CD4-positive, alpha-beta memory T cell (primary cell): Measurements from ENCODE around the gene PTGFRN. TPM values are rescaled to one million over a fixed set of nuclear protein-coding genes. Genes with fewer than 3 reads are reported as not detected.
A peak's percentile ranks its signal among the peaks of the same experiment; 100 is the strongest.

Experiments used
- CTCF ChIA-PET: fragments of 350-600 bp; sonication (Branson Sonifier 250); formaldehyde crosslinking; loops from one replicate; lab custom pipeline; 2021; ENCODE audit warnings: inconsistent platforms; ENCODE audit not compliant: partially characterized antibody; lab: Charles Lee
- POLR2A ChIA-PET: fragments of 350-600 bp; sonication (Branson Sonifier 250); formaldehyde crosslinking; loops from one replicate; lab custom pipeline; 2021; ENCODE audit not compliant: partially characterized antibody; lab: Charles Lee
- DNase-seq, 5 donors: peaks; one replicate each; pipeline versions ENCODE4 v3.0.0 to v3.0.0-alpha.2; 2020 to 2022; ENCODE audit warnings: mixed read lengths in 1 of 5
- H3K27ac ChIP-seq: one replicate; pipeline ENCODE4 v1.7.0; 2013; ENCODE audit warnings: low read depth, low read length
- H3K27me3 ChIP-seq: 2 replicates; pipeline ENCODE4 v1.7.0; 2013; ENCODE audit warnings: mild to moderate bottlenecking, low read length, moderate library complexity; ENCODE audit not compliant: insufficient read depth
- H3K36me3 ChIP-seq: 2 replicates; pipeline ENCODE4 v1.7.0; 2013; ENCODE audit warnings: mild to moderate bottlenecking, low read length, moderate library complexity; ENCODE audit not compliant: insufficient read depth
- H3K4me1 ChIP-seq: 2 replicates; pipeline ENCODE4 v1.7.0; 2013; ENCODE audit warnings: mild to moderate bottlenecking, low read length, moderate library complexity; ENCODE audit not compliant: insufficient read depth
- H3K4me3 ChIP-seq, 2 donors: one replicate each; pipeline ENCODE4 v1.7.0; 2013; ENCODE audit warnings: low read length in 2 of 2, mild to moderate bottlenecking in 1 of 2
- H3K9me3 ChIP-seq, 2 donors: one replicate each; pipeline ENCODE4 v1.7.0; 2013; ENCODE audit warnings: low read length in 2 of 2, control low read depth in 1 of 2; ENCODE audit not compliant: control insufficient read depth in 1 of 2
- H3K27ac Mint-ChIP-seq, 7 donors: one replicate each; pipeline ENCODE4 v1.8.0; 2020 to 2021; ENCODE audit warnings: mixed read lengths in 7 of 7, mild to moderate bottlenecking in 6 of 7, inconsistent platforms in 3 of 7, moderate library complexity in 3 of 7
- H3K27me3 Mint-ChIP-seq, 2 donors: one replicate each; pipeline ENCODE4 v1.8.0; 2020 to 2021; ENCODE audit warnings: mixed read lengths in 2 of 2
- H3K36me3 Mint-ChIP-seq, 2 donors: one replicate each; pipeline ENCODE4 v1.8.0; 2020 to 2021; ENCODE audit warnings: mixed read lengths in 2 of 2, inconsistent platforms in 1 of 2, mild to moderate bottlenecking in 1 of 2
- H3K4me1 Mint-ChIP-seq, 4 donors: one replicate each; pipeline ENCODE4 v1.8.0; 2020 to 2021; ENCODE audit warnings: mixed read lengths in 4 of 4, mild to moderate bottlenecking in 1 of 4
- H3K4me3 Mint-ChIP-seq, 8 donors: one replicate each; pipeline ENCODE4 v1.8.0; 2020 to 2021; ENCODE audit warnings: mixed read lengths in 8 of 8, mild to moderate bottlenecking in 7 of 8, moderate library complexity in 6 of 8, inconsistent platforms in 3 of 8
- H3K9me3 Mint-ChIP-seq, 8 donors: one replicate each; pipeline ENCODE4 v1.8.0; 2020 to 2021; ENCODE audit warnings: mixed read lengths in 8 of 8, mild to moderate bottlenecking in 5 of 8, inconsistent platforms in 3 of 8, moderate library complexity in 1 of 8
- intact Hi-C: fragments of 100-400 bp; cut with micrococcal nuclease; formaldehyde crosslinking; loops from one replicate; pipeline ENCODE4 v1.15.1; 2023
- polyA plus RNA-seq, 2 donors: library from polyadenylated mRNA; unstranded; fragments of 300-500 nt; fragmentation: Illumina TruSeq; gene quantifications; one replicate each; pipeline ENCODE4 v1.2.3, GENCODE V29; 2021
- total RNA-seq, 2 experiments: library from RNA; stranded (reverse); gene quantifications; one replicate each; pipeline ENCODE4 v1.2.3, GENCODE V29; 2021

PTGFRN gene
- total and polyA plus RNA-seq, 4 experiments from 2014 or later, result 0.39 to 0.55 (median 0.44) TPM; not detected in 1

- no peaks in the 10 kb centered on the region for H3K36me3 Mint-ChIP-seq
- Histone ChIP-seq H3K36me3 (no peaks in the 10 kb centered on the region), H3K4me3 (no peak overlapping the region), H3K27me3 (no peaks in the 10 kb centered on the region), H3K4me1 (peaks cover 7% of the 10 kb centered on the region), H3K27ac (no peak overlapping the region), H3K9me3 (no peaks in the 10 kb centered on the region)
- POLR2A ChIA-PET, result no interaction called here
- H3K9me3 Mint-ChIP-seq, result no peaks in the 10 kb centered on the region
- CTCF ChIA-PET, result interaction anchor here (2.3 kb wide), 1 partner anchor 12 kb away, joined by 11 read pairs; no protein-coding TSS in a partner anchor
- no peak for DNase-seq
- peaks cover 7 to 16% (median 12%) of the 10 kb centered on the region in 4 donors for H3K4me1 Mint-ChIP-seq
- intact Hi-C loops, result no loop called here
- H3K4me3 Mint-ChIP-seq, result no peak overlapping the region
- no peaks in the 10 kb centered on the region for H3K27me3 Mint-ChIP-seq
- H3K27ac Mint-ChIP-seq, result no peak overlapping the region
These were observed 37.6 kb downstream of the PTGFRN start for GRCh38 chr1:116947092-116947860.

DNA sequence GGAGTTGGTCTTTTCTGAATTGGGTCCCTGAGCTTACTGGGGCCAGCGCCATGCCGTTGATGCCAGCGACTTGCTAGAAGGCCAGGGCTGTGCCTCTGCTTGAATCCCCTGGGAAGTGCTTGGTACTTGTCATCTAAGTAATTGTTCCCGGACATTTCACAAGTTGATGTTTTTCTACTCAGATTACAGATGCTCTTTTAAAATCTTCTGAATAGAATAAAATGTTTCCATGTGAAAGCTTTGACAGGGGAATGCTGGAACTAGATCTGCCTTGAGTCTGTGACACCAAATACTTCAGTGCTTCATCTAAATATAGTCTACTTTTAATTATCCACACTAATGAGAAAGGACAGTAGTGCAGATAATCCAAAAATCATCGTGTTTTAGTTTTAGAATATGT lies 38.3 kb downstream of the PTGFRN start:
- ChIA-PET CTCF (no interaction called here), POLR2A (no interaction called here)
- intact Hi-C loops, result no loop called here

DNA sequence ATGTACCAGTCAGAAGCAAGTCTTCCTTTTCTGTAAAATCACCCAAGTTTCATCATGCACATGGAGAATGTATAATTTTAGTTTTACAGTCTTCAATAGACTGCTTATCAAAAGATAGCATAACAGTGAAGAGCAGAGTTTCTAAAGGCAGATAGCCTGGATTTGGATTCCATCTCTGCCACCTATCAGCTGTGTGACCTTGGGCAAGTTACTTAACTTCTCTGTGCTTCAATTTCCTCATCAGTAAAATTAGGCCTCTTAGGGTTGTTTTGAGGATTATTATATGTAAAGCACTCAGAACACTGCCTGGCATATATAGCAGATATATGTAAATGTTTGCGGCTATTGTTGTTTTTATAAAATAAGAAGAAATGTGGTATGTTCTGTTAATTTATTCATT lies 38.9 kb downstream of the PTGFRN start:
- ChIA-PET CTCF (no interaction called here), POLR2A (no interaction called here)
- no peaks in the 10 kb centered on the region for H3K36me3 Mint-ChIP-seq
- H3K27ac Mint-ChIP-seq, result no peak overlapping the region
- H3K4me3 ChIP-seq, result no peak overlapping the region
- DNase-seq, result no peak
- H3K4me1 Mint-ChIP-seq, result peaks cover 0 to 8% (median 2%) of the 10 kb centered on the region in 4 donors
- no peaks in the 10 kb centered on the region for H3K27me3 Mint-ChIP-seq
- H3K27me3 ChIP-seq, result no peaks in the 10 kb centered on the region
- H3K9me3 ChIP-seq, result no peaks in the 10 kb centered on the region
- no peaks in the 10 kb centered on the region for H3K4me1 ChIP-seq
- no peak overlapping the region for H3K4me3 Mint-ChIP-seq
- H3K36me3 ChIP-seq, result no peaks in the 10 kb centered on the region
- H3K27ac ChIP-seq, result no peak overlapping the region
- no peaks in the 10 kb centered on the region for H3K9me3 Mint-ChIP-seq
- intact Hi-C loops, result no loop called here

More for the DNA sequence above, 38.3 kb downstream of the PTGFRN start:
- Mint-ChIP-seq H3K9me3 (no peaks in the 10 kb centered on the region), H3K36me3 (no peaks in the 10 kb centered on the region), H3K4me3 (no peak overlapping the region), H3K4me1 (peaks cover 0 to 8% (median 5%) of the 10 kb centered on the region in 4 donors), H3K27ac (no peak overlapping the region), H3K27me3 (no peaks in the 10 kb centered on the region)
- Histone ChIP-seq H3K27me3 (no peaks in the 10 kb centered on the region), H3K36me3 (no peaks in the 10 kb centered on the region), H3K9me3 (no peaks in the 10 kb centered on the region), H3K27ac (no peak overlapping the region), H3K4me1 (no peaks in the 10 kb centered on the region), H3K4me3 (no peak overlapping the region)
- no peak for DNase-seq

DNA sequence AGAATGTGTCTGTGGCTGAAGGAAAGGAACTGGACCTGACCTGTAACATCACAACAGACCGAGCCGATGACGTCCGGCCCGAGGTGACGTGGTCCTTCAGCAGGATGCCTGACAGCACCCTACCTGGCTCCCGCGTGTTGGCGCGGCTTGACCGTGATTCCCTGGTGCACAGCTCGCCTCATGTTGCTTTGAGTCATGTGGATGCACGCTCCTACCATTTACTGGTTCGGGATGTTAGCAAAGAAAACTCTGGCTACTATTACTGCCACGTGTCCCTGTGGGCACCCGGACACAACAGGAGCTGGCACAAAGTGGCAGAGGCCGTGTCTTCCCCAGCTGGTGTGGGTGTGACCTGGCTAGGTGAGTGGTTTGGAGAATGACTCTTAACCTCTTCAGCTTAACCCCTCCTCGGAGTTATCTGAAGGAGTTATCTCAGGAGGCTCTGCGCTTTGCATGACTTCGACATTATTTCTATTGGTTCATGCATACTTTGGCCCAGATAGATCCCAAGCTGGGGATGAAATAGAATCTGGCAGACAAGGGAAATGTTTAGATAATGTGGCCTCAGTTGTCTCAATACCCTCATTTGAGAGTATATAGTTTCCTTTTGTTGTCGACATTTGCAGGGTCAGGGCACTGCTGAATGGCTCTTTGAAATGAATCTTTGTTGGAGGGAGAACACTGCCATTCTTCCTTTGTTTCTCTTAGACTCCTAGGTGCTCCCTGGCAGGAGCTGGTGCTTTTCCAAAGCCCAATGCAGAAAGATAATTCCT lies 39.7 kb downstream of the PTGFRN start:
- no peaks in the 10 kb centered on the region for H3K9me3 ChIP-seq
- peak overlapping the region in 1 of 7 donors; percentile 23 for H3K27ac Mint-ChIP-seq
- POLR2A ChIA-PET, result interaction anchor here (1.1 kb wide), 1 partner anchor 34 kb away, joined by 3 read pairs; no protein-coding TSS in a partner anchor
- H3K27me3 ChIP-seq, result no peaks in the 10 kb centered on the region
- no peak overlapping the region for H3K4me3 Mint-ChIP-seq
- H3K9me3 Mint-ChIP-seq, result no peaks in the 10 kb centered on the region
- H3K36me3 ChIP-seq, result no peaks in the 10 kb centered on the region
- intact Hi-C loops, result no loop called here
- peaks cover 0 to 8% (median 2%) of the 10 kb centered on the region in 4 donors for H3K4me1 Mint-ChIP-seq
- H3K36me3 Mint-ChIP-seq, result no peaks in the 10 kb centered on the region
- DNase-seq, result no peak
- no peak overlapping the region for H3K4me3 ChIP-seq
- no peaks in the 10 kb centered on the region for H3K4me1 ChIP-seq
- H3K27me3 Mint-ChIP-seq, result no peaks in the 10 kb centered on the region
- H3K27ac ChIP-seq, result no peak overlapping the region
- CTCF ChIA-PET, result interaction anchor here (1.0 to 1.8 kb wide), 2 partner anchors 71 to 375 kb away, joined by 3 read pairs; no protein-coding TSS in a partner anchor

- ChIA-PET CTCF (interaction anchor here (0.9 to 1.8 kb wide), 3 partner anchors 16 to 376 kb away, joined by 3 to 4 read pairs (median 3); no protein-coding TSS in a partner anchor), POLR2A (no interaction called here)
- intact Hi-C loops, result no loop called here
- DNase-seq, result no peak
- H3K27me3 ChIP-seq, result no peaks in the 10 kb centered on the region
- no peaks in the 10 kb centered on the region for H3K9me3 Mint-ChIP-seq
- no peak overlapping the region for H3K4me3 Mint-ChIP-seq
- H3K4me3 ChIP-seq, result no peak overlapping the region
- H3K36me3 Mint-ChIP-seq, result no peaks in the 10 kb centered on the region
- H3K27me3 Mint-ChIP-seq, result no peaks in the 10 kb centered on the region
- H3K27ac ChIP-seq, result no peak overlapping the region
- H3K36me3 ChIP-seq, result no peaks in the 10 kb centered on the region
- no peaks in the 10 kb centered on the region for H3K9me3 ChIP-seq
- no peaks in the 10 kb centered on the region for H3K4me1 ChIP-seq
- H3K27ac Mint-ChIP-seq, result no peak overlapping the region
- H3K4me1 Mint-ChIP-seq, result peaks cover 0 to 3% (median under 1%) of the 10 kb centered on the region in 4 donors
These were observed 40.9 kb downstream of the PTGFRN start for GRCh38 chr1:116950517-116951199.

GRCh38 chr1:116951200-116951935 lies 41.7 kb downstream of the PTGFRN start:
- Mint-ChIP-seq H3K36me3 (no peaks in the 10 kb centered on the region), H3K9me3 (no peaks in the 10 kb centered on the region), H3K27ac (no peak overlapping the region), H3K4me3 (no peak overlapping the region), H3K4me1 (no peaks in the 10 kb centered on the region), H3K27me3 (no peaks in the 10 kb centered on the region)
- intact Hi-C loops, result no loop called here
- POLR2A ChIA-PET, result no interaction called here
- no peaks in the 10 kb centered on the region for H3K4me1 ChIP-seq
- CTCF ChIA-PET, result interaction anchor here (0.9 to 1.8 kb wide), 3 partner anchors 16 to 73 kb away, joined by 3 to 5 read pairs (median 4); no protein-coding TSS in a partner anchor
- H3K36me3 ChIP-seq, result no peaks in the 10 kb centered on the region
- H3K27me3 ChIP-seq, result no peaks in the 10 kb centered on the region
- H3K9me3 ChIP-seq, result no peaks in the 10 kb centered on the region
- H3K27ac ChIP-seq, result no peak overlapping the region
- H3K4me3 ChIP-seq, result no peak overlapping the region
- DNase-seq, result no peak
